B cell (primary cell): ENCODE data around the gene CCNB3. TPM values are rescaled to one million over a fixed set of nuclear protein-coding genes. Genes with fewer than 3 reads are reported as not detected.

Experiments
- ATAC-seq: fragments of 200-7000 bp; cut with Tn5 transposase; one replicate; pipeline ENCODE4 v1.10.0; 2021; ENCODE audit warnings: low read depth, mild to moderate bottlenecking, moderate number of reproducible peaks, moderate library complexity
- CTCF ChIA-PET: fragments of 350-600 bp; sonication (Branson Sonifier 250); formaldehyde crosslinking; loops from one replicate; lab custom pipeline; 2021; ENCODE audit warnings: antibody characterized with exemption, inconsistent platforms; lab: Charles Lee
- POLR2A ChIA-PET: fragments of 350-600 bp; sonication (Branson Sonifier 250); formaldehyde crosslinking; loops from one replicate; lab custom pipeline; 2021; ENCODE audit warnings: antibody characterized with exemption; lab: Charles Lee
- DNase-seq: peaks from one replicate; pipeline ENCODE4 v3.0.0; 2013
- H2AFZ ChIP-seq: 2 replicates; pipeline ENCODE4 v1.6.1; 2012; ENCODE audit warnings: mild to moderate bottlenecking, low read depth, low read length; ENCODE audit not compliant: insufficient read depth, poor library complexity, severe bottlenecking
- H3K27ac ChIP-seq, 2 donors: 1 replicate in 1 of 2; 2 replicates in 1 of 2; pipeline ENCODE4 v1.5.1; 2012 to 2013; ENCODE audit warnings: low read length in 2 of 2, mild to moderate bottlenecking in 2 of 2, moderate library complexity in 1 of 2
- H3K27me3 ChIP-seq, 4 experiments: fragments of 200-600 bp in 1 of 4; sonication (generic) in 1 of 4; replicated peaks in 1 of 4; 1 replicate in 2 of 4; 2 replicates in 2 of 4; pipeline versions ENCODE4 v1.6.1 to v1.7.0; 2013 to 2016; ENCODE audit warnings: low read length in 3 of 4, mild to moderate bottlenecking in 2 of 4, mixed read lengths in 1 of 4, moderate library complexity in 1 of 4; ENCODE audit not compliant: insufficient read depth in 4 of 4, control insufficient read depth in 3 of 4; ENCODE audit errors: control extremely low read depth in 1 of 4
- H3K36me3 ChIP-seq, 2 experiments: replicated peaks in 1 of 2; 1 replicate in 1 of 2; 2 replicates in 1 of 2; pipeline versions ENCODE4 v1.6.1 to v1.7.1; 2013; ENCODE audit warnings: low read length in 1 of 2; ENCODE audit not compliant: insufficient read depth in 2 of 2, control insufficient read depth in 1 of 2; ENCODE audit errors: control extremely low read depth in 1 of 2, extremely low read depth in 1 of 2
- H3K4me1 ChIP-seq, 2 donors: fragments of 200-600 bp in 1 of 2; sonication (generic) in 1 of 2; 1 replicate in 1 of 2; 2 replicates in 1 of 2; pipeline versions ENCODE4 v1.5.1 to v1.6.1; 2013 to 2017; ENCODE audit warnings: low read length in 2 of 2; ENCODE audit not compliant: control insufficient read depth in 2 of 2, insufficient read depth in 2 of 2
- H3K4me2 ChIP-seq: replicated peaks from 2 replicates; pipeline ENCODE3; 2012; ENCODE audit warnings: mild to moderate bottlenecking, low read depth, low read length; ENCODE audit not compliant: poor library complexity, severe bottlenecking
- H3K4me3 ChIP-seq, 5 experiments: fragments of 200-600 bp in 1 of 5; sonication (generic) in 1 of 5; 1 replicate in 3 of 5; 2 replicates in 2 of 5; pipeline versions ENCODE4 v1.5.1 to v1.7.0; 2011 to 2016; ENCODE audit warnings: low read length in 4 of 5, mild to moderate bottlenecking in 4 of 5, low read depth in 2 of 5, control low read depth in 1 of 5, moderate library complexity in 1 of 5; ENCODE audit not compliant: insufficient read depth in 1 of 5; ENCODE audit errors: control extremely low read depth in 1 of 5, extremely low read depth in 1 of 5
- H3K79me2 ChIP-seq: fragments of 200-600 bp; sonication (generic); one replicate; pipeline ENCODE4 v1.6.0; 2016; ENCODE audit warnings: low read length; ENCODE audit not compliant: control insufficient read depth, insufficient read depth
- H3K9ac ChIP-seq: fragments of 200-600 bp; sonication (generic); 2 replicates; pipeline ENCODE4 v1.6.1; 2017; ENCODE audit warnings: mild to moderate bottlenecking, low read length, moderate library complexity
- H3K9me3 ChIP-seq, 3 donors: one replicate each; pipeline versions ENCODE4 v1.6.1 to v1.7.1; 2013; ENCODE audit warnings: low read length in 2 of 3; ENCODE audit not compliant: control insufficient read depth in 2 of 3, insufficient read depth in 1 of 3; ENCODE audit errors: control extremely low read depth in 1 of 3
- H4K20me1 ChIP-seq: 2 replicates; pipeline ENCODE4 v1.6.0; 2012; ENCODE audit warnings: mild to moderate bottlenecking, low read length; ENCODE audit not compliant: insufficient read depth, control insufficient read depth, poor library complexity, severe bottlenecking
- H3K27ac Mint-ChIP-seq: one replicate; pipeline ENCODE4 v1.8.0; 2021; ENCODE audit warnings: mixed read lengths
- H3K27me3 Mint-ChIP-seq: one replicate; pipeline ENCODE4 v1.8.0; 2021; ENCODE audit warnings: mixed read lengths
- H3K4me1 Mint-ChIP-seq: one replicate; pipeline ENCODE4 v1.8.0; 2021; ENCODE audit warnings: mixed read lengths
- H3K4me3 Mint-ChIP-seq: one replicate; pipeline ENCODE4 v1.8.0; 2021; ENCODE audit warnings: mixed read lengths
- H3K9me3 Mint-ChIP-seq: one replicate; pipeline ENCODE4 v1.8.0; 2022; ENCODE audit warnings: mixed read lengths; ENCODE audit not compliant: insufficient read depth
- EZH2 ChIP-seq: IDR thresholded peaks from 2 replicates; pipeline ENCODE4 v1.6.1; 2012; ENCODE audit warnings: borderline replicate concordance, low read depth, mild to moderate bottlenecking, moderate library complexity, low read length; ENCODE audit not compliant: insufficient read depth, poor library complexity, severe bottlenecking
- WGBS: methylation state at CpG from one replicate; pipeline ENCODE4 v1.1.5; 2013; ENCODE audit warnings: missing lambda C conversion rate; ENCODE audit not compliant: insufficient coverage; 5-methylcytosine and 5-hydroxymethylcytosine counted together
- intact Hi-C: fragments of 100-400 bp; cut with micrococcal nuclease; formaldehyde crosslinking; loops from one replicate; pipeline ENCODE4 v1.10.0; 2022
- polyA plus RNA-seq: library from polyadenylated mRNA; depleted of rRNA; stranded (reverse); fragments of >200 nt; gene quantifications from 2 replicates; pipeline ENCODE4 v1.2.3, GENCODE V29; 2012
- total RNA-seq, 2 donors: library from RNA; stranded (reverse); fragments of 120-200 nt in 1 of 2; gene quantifications; 1 replicate in 1 of 2; 2 replicates in 1 of 2; pipeline versions ENCODE4 v1.2.3 to v1.2.4, GENCODE V29; 2013 to 2022
- TF ChIP-seq, protein P1 (sequence below): fragments of 200-600 bp; IDR thresholded peaks from one replicate; pipeline ENCODE4 v1.8.0; 2022; ENCODE audit warnings: antibody characterized with exemption, mild to moderate bottlenecking

The CCNB3 gene
- total and polyA plus RNA-seq, 2 donors (not counting 1 experiment from before 2014, with no cell fraction given) = 0.07 to 0.19 TPM

DNA sequence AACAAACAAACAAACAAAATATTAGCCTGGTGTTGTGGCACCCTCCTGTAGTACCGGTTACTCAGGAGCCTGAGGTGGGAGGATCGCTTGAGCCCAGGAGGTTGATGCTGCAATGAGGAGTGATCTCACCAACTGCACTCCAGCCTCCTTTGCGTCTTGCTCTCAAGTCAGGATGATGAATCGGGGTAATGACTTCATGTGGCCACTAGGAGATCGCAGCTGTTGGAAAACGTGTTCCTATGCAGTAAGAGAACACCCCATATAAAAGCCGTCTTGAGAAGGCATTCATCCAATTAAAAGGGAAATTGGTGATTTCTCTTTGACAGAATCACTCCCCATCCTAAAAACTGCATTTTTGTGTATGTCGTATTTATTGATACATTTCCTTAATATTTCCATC lies 6.9 kb downstream of the CCNB3 start:
- H3K79me2 ChIP-seq = no peaks in the 10 kb centered on the region
- DNase-seq = no peak
- ChIA-PET POLR2A (no interaction called here), CTCF (no interaction called here)
- H3K9ac ChIP-seq = no peak overlapping the region
- no peak overlapping the region for H3K27ac ChIP-seq
- no peak overlapping the region for H3K4me2 ChIP-seq
- Mint-ChIP-seq H3K4me3 (no peak overlapping the region), H3K27me3 (no peaks in the 10 kb centered on the region), H3K4me1 (no peaks in the 10 kb centered on the region), H3K9me3 (no peaks in the 10 kb centered on the region), H3K27ac (no peak overlapping the region)
- no peaks in the 10 kb centered on the region for H4K20me1 ChIP-seq
- intact Hi-C loops = no loop called here
- WGBS = no CpG with 5 or more reads among the region's 8 CpGs
- H3K9me3 ChIP-seq = no peaks in the 10 kb centered on the region
- H3K4me3 ChIP-seq = no peak overlapping the region
- no peak for ATAC-seq
- H3K36me3 ChIP-seq = no peaks in the 10 kb centered on the region
- no peaks in the 10 kb centered on the region for H3K4me1 ChIP-seq
- H3K27me3 ChIP-seq = no peaks in the 10 kb centered on the region
- TF ChIP-seq, protein P1, sequence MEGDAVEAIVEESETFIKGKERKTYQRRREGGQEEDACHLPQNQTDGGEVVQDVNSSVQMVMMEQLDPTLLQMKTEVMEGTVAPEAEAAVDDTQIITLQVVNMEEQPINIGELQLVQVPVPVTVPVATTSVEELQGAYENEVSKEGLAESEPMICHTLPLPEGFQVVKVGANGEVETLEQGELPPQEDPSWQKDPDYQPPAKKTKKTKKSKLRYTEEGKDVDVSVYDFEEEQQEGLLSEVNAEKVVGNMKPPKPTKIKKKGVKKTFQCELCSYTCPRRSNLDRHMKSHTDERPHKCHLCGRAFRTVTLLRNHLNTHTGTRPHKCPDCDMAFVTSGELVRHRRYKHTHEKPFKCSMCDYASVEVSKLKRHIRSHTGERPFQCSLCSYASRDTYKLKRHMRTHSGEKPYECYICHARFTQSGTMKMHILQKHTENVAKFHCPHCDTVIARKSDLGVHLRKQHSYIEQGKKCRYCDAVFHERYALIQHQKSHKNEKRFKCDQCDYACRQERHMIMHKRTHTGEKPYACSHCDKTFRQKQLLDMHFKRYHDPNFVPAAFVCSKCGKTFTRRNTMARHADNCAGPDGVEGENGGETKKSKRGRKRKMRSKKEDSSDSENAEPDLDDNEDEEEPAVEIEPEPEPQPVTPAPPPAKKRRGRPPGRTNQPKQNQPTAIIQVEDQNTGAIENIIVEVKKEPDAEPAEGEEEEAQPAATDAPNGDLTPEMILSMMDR = peak; percentile 13
- no peak for TF ChIP-seq EZH2
- H2AFZ ChIP-seq = no peak overlapping the region

- no peaks in the 10 kb centered on the region for H3K9me3 ChIP-seq
Measured at GRCh38 chrX:50281253-50281652, 76.7 kb downstream of the CCNB3 start.

More at GRCh38 chrX:50281253-50281652, 76.7 kb downstream of the CCNB3 start:
- DNase-seq (no peak), ATAC-seq (no peak)
- H3K4me2 ChIP-seq = no peak overlapping the region
- H3K4me3 ChIP-seq = no peak overlapping the region
- Mint-ChIP-seq H3K27me3 (no peaks in the 10 kb centered on the region), H3K27ac (no peak overlapping the region), H3K4me1 (no peaks in the 10 kb centered on the region), H3K4me3 (no peak overlapping the region), H3K9me3 (no peaks in the 10 kb centered on the region)
- ChIA-PET CTCF (no interaction called here), POLR2A (no interaction called here)
- H3K36me3 ChIP-seq = no peaks in the 10 kb centered on the region
- H3K27ac ChIP-seq = no peak overlapping the region
- H4K20me1 ChIP-seq = no peaks in the 10 kb centered on the region
- H2AFZ ChIP-seq = no peak overlapping the region
- H3K9ac ChIP-seq = no peak overlapping the region
- no peak for TF ChIP-seq EZH2
- TF ChIP-seq, protein P1 = no peak
- no peaks in the 10 kb centered on the region for H3K27me3 ChIP-seq
- no peaks in the 10 kb centered on the region for H3K79me2 ChIP-seq
- 93% methylated on average over 17 of the region's 19 CpGs for WGBS
- intact Hi-C loops = no loop called here
- no peaks in the 10 kb centered on the region for H3K4me1 ChIP-seq
